ENCODE results near the gene FBXO10. TPM values are rescaled to one million over a fixed set of nuclear protein-coding genes. Genes with fewer than 3 reads are reported as not detected.

The FBXO10 gene
- total and polyA plus RNA-seq, 2 of the 8 experiments (the other 6 are each of a cell fraction or from before 2014, with no cell fraction given), result 13.1 to 13.9 TPM

DNA sequence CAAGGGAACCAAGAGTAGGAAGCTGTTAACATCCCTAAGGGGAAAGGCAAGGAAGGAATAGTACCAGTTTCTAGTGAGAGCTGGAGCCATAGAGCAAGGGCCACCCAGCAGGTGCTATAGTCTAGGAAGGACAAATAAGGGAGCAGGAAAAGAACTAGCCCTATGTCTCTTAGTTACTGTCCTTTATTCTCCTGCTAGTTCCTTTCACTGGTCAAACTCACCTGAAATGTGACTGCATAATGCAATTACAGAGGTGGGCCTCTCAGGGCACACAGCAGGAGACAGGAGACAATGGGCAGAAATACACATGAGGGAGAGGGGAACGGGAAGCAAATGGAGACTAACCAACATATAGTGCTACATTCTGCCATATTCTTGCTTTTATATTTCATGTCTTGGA is 47.9 kb upstream of the FBXO10 start:
- no peak overlapping the region for H2BK5ac ChIP-seq (ENCODE audit: low read depth, low read length)
- no peak overlapping the region for H3K4ac ChIP-seq (replicated peaks; ENCODE audit: insufficient read length, low read depth, low read length)
- H4K5ac ChIP-seq (ENCODE audit: insufficient read length, low read depth, low read length), result no peak overlapping the region
- H2AK5ac ChIP-seq (ENCODE audit: low read depth, low read length), result no peak overlapping the region
- no peak overlapping the region for H3K9ac ChIP-seq (replicated peaks in 1 of 4; ENCODE audit: extremely low read depth in 1 of 4, low read depth in 3 of 4, low read length in 3 of 4)
- no peaks in the 10 kb centered on the region for H3K79me2 ChIP-seq (ENCODE audit: control insufficient read depth in 1 of 2, insufficient read depth in 2 of 2, low read length in 2 of 2)
- FAIRE-seq (no peak), DNase-seq (ENCODE audit: low read depth in 1 of 2, low spot score in 2 of 2) (no peak)
- no peak overlapping the region for H2BK15ac ChIP-seq (ENCODE audit: low read length)
- peaks cover 0 to 3% (median 2%) of the 10 kb centered on the region in 4 experiments; a peak in 4 of 7 replicates for H3K4me1 ChIP-seq (replicated peaks in 1 of 4; ENCODE audit: control insufficient read depth in 3 of 4, insufficient read depth in 4 of 4, low read length in 3 of 4)
- no peaks in the 10 kb centered on the region for H3K23me2 ChIP-seq (ENCODE audit: low read depth, low read length)
- H3K14ac ChIP-seq (ENCODE audit: insufficient read length), result no peak overlapping the region
- no peak overlapping the region for H4K91ac ChIP-seq (replicated peaks; ENCODE audit: insufficient read length, low read length)
- H2BK20ac ChIP-seq (ENCODE audit: low read length), result no peak overlapping the region
- 56% methylated on average over 1 of the region's 1 CpG; no CpG with 5 or more reads in 1 of the 2 experiments for WGBS, 2 experiments (ENCODE audit: extremely low coverage in 1 of 2, insufficient coverage in 1 of 2, insufficient read length in 1 of 2, insufficient replicate concordance in 2 of 2, low coverage in 1 of 2, low lambda C conversion rate in 2 of 2, missing lambda C conversion rate in 1 of 2)
- no peak overlapping the region for H2BK12ac ChIP-seq (ENCODE audit: low read depth, low read length)
- peak overlapping the region; percentile 2 to 18; a peak in 2 of 4 replicates for H3K4me2 ChIP-seq (ENCODE audit: insufficient read depth in 1 of 2, low read depth in 2 of 2, low read length in 2 of 2)
- H3K79me1 ChIP-seq (ENCODE audit: low read depth, low read length), result no peaks in the 10 kb centered on the region
- H2AFZ ChIP-seq (ENCODE audit: low read length), result peak overlapping the region; percentile 48
- no peak overlapping the region for H3K23ac ChIP-seq (ENCODE audit: insufficient read length)
- no peak overlapping the region for H3K18ac ChIP-seq (ENCODE audit: extremely low read depth, low read length)
- no peak overlapping the region for H3K27ac ChIP-seq (ENCODE audit: low read depth, low read length)
- POLR2A ChIA-PET (ENCODE audit: partially characterized antibody), result no interaction called here
- H4K20me1 ChIP-seq (replicated peaks in 1 of 2; ENCODE audit: control insufficient read depth in 1 of 2, insufficient read depth in 2 of 2, low read length in 2 of 2), result no peaks in the 10 kb centered on the region
- H3K4me3 ChIP-seq (ENCODE audit: extremely low read depth in 1 of 4, insufficient read depth in 2 of 4, low read depth in 3 of 4, low read length in 4 of 4), result peak overlapping the region in 1 of 4 experiments; percentile 10; a peak in 2 of 8 replicates
- H3K9me3 ChIP-seq (ENCODE audit: insufficient read depth in 2 of 2, low read depth in 1 of 2, low read length in 1 of 2), result no peaks in the 10 kb centered on the region
- no peak overlapping the region for H4K8ac ChIP-seq (ENCODE audit: extremely low read depth, insufficient read depth, low read length)
- no peaks in the 10 kb centered on the region for H3K36me3 ChIP-seq (ENCODE audit: control insufficient read depth in 2 of 4, insufficient read depth in 4 of 4, low read length in 3 of 4)
- CTCF ChIA-PET (ENCODE audit: partially characterized antibody), result interaction anchor here (0.6 to 1.7 kb wide), 6 partner anchors 8 to 279 kb away, joined by 3 to 4 read pairs (median 3); partner anchors contain the start of genes FRMPD1 and TOMM5
- no peak overlapping the region for H2BK120ac ChIP-seq (replicated peaks; ENCODE audit: low read depth, low read length)
- no peak overlapping the region for H3K56ac ChIP-seq (replicated peaks; ENCODE audit: insufficient read length, low read depth, low read length)
- no peaks in the 10 kb centered on the region for H3K27me3 ChIP-seq (replicated peaks in 1 of 4; ENCODE audit: control insufficient read depth in 3 of 4, extremely low read depth in 1 of 4, insufficient read depth in 3 of 4, low read length in 3 of 4)
- TF ChIP-seq, protein P1, sequence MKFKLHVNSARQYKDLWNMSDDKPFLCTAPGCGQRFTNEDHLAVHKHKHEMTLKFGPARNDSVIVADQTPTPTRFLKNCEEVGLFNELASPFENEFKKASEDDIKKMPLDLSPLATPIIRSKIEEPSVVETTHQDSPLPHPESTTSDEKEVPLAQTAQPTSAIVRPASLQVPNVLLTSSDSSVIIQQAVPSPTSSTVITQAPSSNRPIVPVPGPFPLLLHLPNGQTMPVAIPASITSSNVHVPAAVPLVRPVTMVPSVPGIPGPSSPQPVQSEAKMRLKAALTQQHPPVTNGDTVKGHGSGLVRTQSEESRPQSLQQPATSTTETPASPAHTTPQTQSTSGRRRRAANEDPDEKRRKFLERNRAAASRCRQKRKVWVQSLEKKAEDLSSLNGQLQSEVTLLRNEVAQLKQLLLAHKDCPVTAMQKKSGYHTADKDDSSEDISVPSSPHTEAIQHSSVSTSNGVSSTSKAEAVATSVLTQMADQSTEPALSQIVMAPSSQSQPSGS (IDR thresholded peaks at IDR 0.05; ENCODE audit: low read length), result no peak
